ENCODE results near the gene HLA-G. TPM values are rescaled to one million over a fixed set of nuclear protein-coding genes. Genes with fewer than 3 reads are reported as not detected.

HLA-G gene
- total RNA-seq, 1 donor from 2014 or later, result not detected

DNA sequence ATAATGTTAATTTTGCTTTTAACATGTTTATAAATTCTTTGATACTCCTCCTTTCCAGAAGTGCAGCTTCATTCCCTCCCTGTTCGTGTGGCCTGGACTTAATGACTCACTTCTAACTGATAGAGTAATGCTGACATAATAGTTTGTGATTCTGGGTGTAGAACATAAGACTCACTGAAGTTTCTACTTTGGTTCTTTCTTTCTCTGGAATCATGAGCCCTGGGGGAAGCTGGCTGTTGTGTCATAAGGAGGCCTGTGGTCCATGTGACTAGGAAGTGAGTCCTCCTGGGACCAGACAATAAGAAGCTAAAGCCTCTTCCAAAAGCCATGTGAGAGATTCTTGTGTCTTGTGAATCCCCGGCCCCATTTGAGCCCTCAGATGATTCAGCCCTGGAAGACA, 30.5 kb upstream of the HLA-G start:
- no peak for DNase-seq
- H3K36me3 Mint-ChIP-seq (ENCODE audit: unreplicated experiment), result peaks cover 6% of the 10 kb centered on the region
- H3K9me3 Mint-ChIP-seq (ENCODE audit: unreplicated experiment), result no peaks in the 10 kb centered on the region
- no peak for TF ChIP-seq CTCF (IDR thresholded peaks at IDR 0.05; ENCODE audit: partially characterized antibody, unreplicated experiment)
- no peaks in the 10 kb centered on the region for H3K4me1 Mint-ChIP-seq (ENCODE audit: low read depth, unreplicated experiment)
- no peak overlapping the region for H3K4me3 Mint-ChIP-seq (ENCODE audit: unreplicated experiment)
- H3K27ac Mint-ChIP-seq (ENCODE audit: unreplicated experiment), result no peak overlapping the region
- H3K27me3 Mint-ChIP-seq (ENCODE audit: unreplicated experiment), result no peaks in the 10 kb centered on the region

- Mint-ChIP-seq H3K9me3 (ENCODE audit: unreplicated experiment) (peaks cover 2% of the 10 kb centered on the region), H3K4me1 (ENCODE audit: low read depth, unreplicated experiment) (no peaks in the 10 kb centered on the region), H3K27ac (ENCODE audit: unreplicated experiment) (no peak overlapping the region), H3K27me3 (ENCODE audit: unreplicated experiment) (no peaks in the 10 kb centered on the region), H3K4me3 (ENCODE audit: unreplicated experiment) (no peak overlapping the region), H3K36me3 (ENCODE audit: unreplicated experiment) (peaks cover 6% of the 10 kb centered on the region)
- no peak for TF ChIP-seq CTCF (IDR thresholded peaks at IDR 0.05; ENCODE audit: partially characterized antibody, unreplicated experiment)
- no peak for DNase-seq
These were observed 29.7 kb upstream of the HLA-G start for GRCh38 chr6:29797966-29798365.

- no peaks in the 10 kb centered on the region for H3K36me3 Mint-ChIP-seq (ENCODE audit: unreplicated experiment)
- H3K4me1 Mint-ChIP-seq (ENCODE audit: low read depth, unreplicated experiment), result no peaks in the 10 kb centered on the region
- H3K9me3 Mint-ChIP-seq (ENCODE audit: unreplicated experiment), result peaks cover 2% of the 10 kb centered on the region
- DNase-seq, result no peak
- no peak overlapping the region for H3K4me3 Mint-ChIP-seq (ENCODE audit: unreplicated experiment)
- TF ChIP-seq CTCF (IDR thresholded peaks at IDR 0.05; ENCODE audit: partially characterized antibody, unreplicated experiment), result no peak
- no peaks in the 10 kb centered on the region for H3K27me3 Mint-ChIP-seq (ENCODE audit: unreplicated experiment)
- H3K27ac Mint-ChIP-seq (ENCODE audit: unreplicated experiment), result no peak overlapping the region
These were observed 27.4 kb upstream of the HLA-G start for GRCh38 chr6:29800254-29800653.

- no peaks in the 10 kb centered on the region for H3K36me3 Mint-ChIP-seq (ENCODE audit: unreplicated experiment)
- H3K27me3 Mint-ChIP-seq (ENCODE audit: unreplicated experiment), result no peaks in the 10 kb centered on the region
- DNase-seq, result no peak
- no peak for TF ChIP-seq CTCF (IDR thresholded peaks at IDR 0.05; ENCODE audit: partially characterized antibody, unreplicated experiment)
- H3K4me3 Mint-ChIP-seq (ENCODE audit: unreplicated experiment), result no peak overlapping the region
- H3K27ac Mint-ChIP-seq (ENCODE audit: unreplicated experiment), result no peak overlapping the region
- H3K9me3 Mint-ChIP-seq (ENCODE audit: unreplicated experiment), result peaks cover 2% of the 10 kb centered on the region
- peaks cover 4% of the 10 kb centered on the region for H3K4me1 Mint-ChIP-seq (ENCODE audit: low read depth, unreplicated experiment)
These were observed 21.2 kb upstream of the HLA-G start for GRCh38 chr6:29806387-29806786.

- Mint-ChIP-seq H3K36me3 (ENCODE audit: unreplicated experiment) (no peaks in the 10 kb centered on the region), H3K4me3 (ENCODE audit: unreplicated experiment) (no peak overlapping the region), H3K4me1 (ENCODE audit: low read depth, unreplicated experiment) (peaks cover 7% of the 10 kb centered on the region), H3K27me3 (ENCODE audit: unreplicated experiment) (no peaks in the 10 kb centered on the region), H3K27ac (ENCODE audit: unreplicated experiment) (no peak overlapping the region), H3K9me3 (ENCODE audit: unreplicated experiment) (no peaks in the 10 kb centered on the region)
- no peak for DNase-seq
- no peak for TF ChIP-seq CTCF (IDR thresholded peaks at IDR 0.05; ENCODE audit: partially characterized antibody, unreplicated experiment)
These were observed 18.4 kb upstream of the HLA-G start for GRCh38 chr6:29809249-29809648.
